Hepatocyte (in vitro differentiated cells): Measurements from ENCODE around the gene GIPC3. TPM values are rescaled to one million over a fixed set of nuclear protein-coding genes. Genes with fewer than 3 reads are reported as not detected.

ENCODE experiments used
- DNase-seq: peaks from one replicate; pipeline ENCODE4 v3.0.0-alpha.2; 2016; ENCODE audit warnings: low spot score
- H2AFZ ChIP-seq: fragments of 200-600 bp; sonication (generic); 2 replicates; pipeline ENCODE4 v1.6.0; 2016; ENCODE audit warnings: antibody characterized with exemption, mild to moderate bottlenecking
- H3K27ac ChIP-seq: fragments of 200-600 bp; sonication (generic); 2 replicates; pipeline ENCODE4 v1.5.1; 2016; ENCODE audit warnings: mild to moderate bottlenecking
- H3K27me3 ChIP-seq: fragments of 200-600 bp; sonication (generic); 2 replicates; pipeline ENCODE4 v1.6.1; 2016
- H3K36me3 ChIP-seq: fragments of 200-600 bp; sonication (generic); replicated peaks from 2 replicates; pipeline ENCODE4 v1.5.1; 2016; ENCODE audit warnings: low read depth; ENCODE audit not compliant: insufficient read depth
- H3K4me1 ChIP-seq: fragments of 200-600 bp; sonication (generic); 2 replicates; pipeline ENCODE4 v1.5.1; 2016; ENCODE audit warnings: mild to moderate bottlenecking, moderate library complexity; ENCODE audit not compliant: insufficient read depth
- H3K4me2 ChIP-seq: fragments of 200-600 bp; sonication (generic); 2 replicates; pipeline ENCODE4 v1.6.0; 2016
- H3K4me3 ChIP-seq: fragments of 200-600 bp; sonication (generic); 2 replicates; pipeline ENCODE4 v1.5.1; 2016; ENCODE audit warnings: mild to moderate bottlenecking
- H3K79me2 ChIP-seq: fragments of 200-600 bp; sonication (generic); 2 replicates; pipeline ENCODE4 v1.6.0; 2017; ENCODE audit warnings: mild to moderate bottlenecking
- H3K9me2 ChIP-seq: fragments of 200-600 bp; sonication (generic); replicated peaks from 2 replicates; pipeline ENCODE4 v1.6.0; 2017; ENCODE audit warnings: mild to moderate bottlenecking; ENCODE audit not compliant: insufficient read depth
- H3K9me3 ChIP-seq: fragments of 200-600 bp; sonication (generic); 2 replicates; pipeline ENCODE4 v1.5.1; 2016; ENCODE audit warnings: low read depth, mild to moderate bottlenecking
- H4K20me1 ChIP-seq: fragments of 200-600 bp; sonication (generic); 2 replicates; pipeline ENCODE4 v1.6.0; 2016; ENCODE audit warnings: mild to moderate bottlenecking; ENCODE audit not compliant: insufficient read depth, poor library complexity, severe bottlenecking
- EZH2 ChIP-seq: fragments of 200-600 bp; sonication (generic); IDR thresholded peaks from 2 replicates; pipeline ENCODE4 v1.6.1; 2016; ENCODE audit warnings: antibody characterized with exemption, mild to moderate bottlenecking, borderline replicate concordance
- EZH2phosphoT487 ChIP-seq: fragments of 200-600 bp; sonication (generic); IDR thresholded peaks from one replicate; pipeline ENCODE4 v1.6.1; 2018; ENCODE audit warnings: antibody characterized with exemption, mild to moderate bottlenecking, low read depth, moderate library complexity; ENCODE audit not compliant: unreplicated experiment, severe bottlenecking
- WGBS: methylation state at CpG from one replicate; pipeline ENCODE4 v1.1.6; 2016; ENCODE audit warnings: low lambda C conversion rate; ENCODE audit errors: missing lambda C conversion rate; 5-methylcytosine and 5-hydroxymethylcytosine counted together
- polyA plus RNA-seq: library from polyadenylated mRNA; unstranded; fragments of >200 nt; fragmentation: Nextera tagmentation; extraction: Ambion mirVana; gene quantifications from 2 replicates; pipeline ENCODE4 v1.2.1, GENCODE V29; 2016
- total RNA-seq: library from RNA; depleted of rRNA; stranded (reverse); fragments of >200 nt; gene quantifications from 2 replicates; pipeline ENCODE4 v1.2.3, GENCODE V29; 2014
- TF ChIP-seq, protein P1 (sequence below): fragments of 200-600 bp; sonication (generic); IDR thresholded peaks from 2 replicates; pipeline ENCODE4 v1.5.1; 2016; ENCODE audit warnings: antibody characterized with exemption, mild to moderate bottlenecking; ENCODE audit not compliant: poor library complexity

Gene GIPC3
- total and polyA plus RNA-seq, 2 experiments from 2014 or later, result 0.28 TPM; not detected in 1

DNA sequence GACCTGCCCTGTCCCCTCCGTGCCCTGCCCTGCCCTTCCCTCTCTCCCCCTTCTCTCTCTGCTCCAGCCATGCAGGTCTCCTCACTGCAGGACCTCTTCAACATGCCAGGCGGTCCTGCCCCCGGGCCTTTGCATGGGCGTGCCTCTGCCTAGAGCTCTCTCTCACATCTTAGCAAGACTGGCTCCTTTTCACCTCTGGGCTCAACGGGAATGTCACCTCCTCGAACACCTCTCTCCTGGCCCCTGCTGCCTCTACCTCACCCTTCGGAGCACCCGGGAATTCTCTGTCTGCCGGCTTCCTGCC lies 33.5 kb upstream of the GIPC3 start:
- peaks cover 11% of the 10 kb centered on the region for H3K79me2 ChIP-seq
- TF ChIP-seq EZH2phosphoT487, result no peak
- no peak for TF ChIP-seq EZH2
- TF ChIP-seq, protein P1, sequence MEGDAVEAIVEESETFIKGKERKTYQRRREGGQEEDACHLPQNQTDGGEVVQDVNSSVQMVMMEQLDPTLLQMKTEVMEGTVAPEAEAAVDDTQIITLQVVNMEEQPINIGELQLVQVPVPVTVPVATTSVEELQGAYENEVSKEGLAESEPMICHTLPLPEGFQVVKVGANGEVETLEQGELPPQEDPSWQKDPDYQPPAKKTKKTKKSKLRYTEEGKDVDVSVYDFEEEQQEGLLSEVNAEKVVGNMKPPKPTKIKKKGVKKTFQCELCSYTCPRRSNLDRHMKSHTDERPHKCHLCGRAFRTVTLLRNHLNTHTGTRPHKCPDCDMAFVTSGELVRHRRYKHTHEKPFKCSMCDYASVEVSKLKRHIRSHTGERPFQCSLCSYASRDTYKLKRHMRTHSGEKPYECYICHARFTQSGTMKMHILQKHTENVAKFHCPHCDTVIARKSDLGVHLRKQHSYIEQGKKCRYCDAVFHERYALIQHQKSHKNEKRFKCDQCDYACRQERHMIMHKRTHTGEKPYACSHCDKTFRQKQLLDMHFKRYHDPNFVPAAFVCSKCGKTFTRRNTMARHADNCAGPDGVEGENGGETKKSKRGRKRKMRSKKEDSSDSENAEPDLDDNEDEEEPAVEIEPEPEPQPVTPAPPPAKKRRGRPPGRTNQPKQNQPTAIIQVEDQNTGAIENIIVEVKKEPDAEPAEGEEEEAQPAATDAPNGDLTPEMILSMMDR, result no peak
- 92% methylated on average over 9 of the region's 9 CpGs for WGBS

GRCh38 chr19:3554254-3555083 lies 30.8 kb upstream of the GIPC3 start:
- no peak overlapping the region for H3K4me3 ChIP-seq
- H4K20me1 ChIP-seq, result peaks cover 5% of the 10 kb centered on the region
- H3K9me3 ChIP-seq, result no peaks in the 10 kb centered on the region
- no peak overlapping the region for H2AFZ ChIP-seq
- no peaks in the 10 kb centered on the region for H3K9me2 ChIP-seq
- no peaks in the 10 kb centered on the region for H3K27me3 ChIP-seq
- H3K4me1 ChIP-seq, result peaks cover 19% of the 10 kb centered on the region
- 81% methylated on average over 21 of the region's 21 CpGs for WGBS
- no peak overlapping the region for H3K4me2 ChIP-seq
- H3K79me2 ChIP-seq, result peaks cover 14% of the 10 kb centered on the region
- no peak overlapping the region for H3K27ac ChIP-seq
- DNase-seq, result no peak
- TF ChIP-seq, protein P1, result no peak
- TF ChIP-seq EZH2phosphoT487 (no peak), EZH2 (no peak)
- H3K36me3 ChIP-seq, result no peaks in the 10 kb centered on the region

More for the DNA sequence above, 33.5 kb upstream of the GIPC3 start:
- H3K4me1 ChIP-seq, result peaks cover 12% of the 10 kb centered on the region
- no peak overlapping the region for H2AFZ ChIP-seq
- DNase-seq, result no peak
- no peaks in the 10 kb centered on the region for H3K27me3 ChIP-seq
- H3K4me2 ChIP-seq, result no peak overlapping the region
- no peaks in the 10 kb centered on the region for H3K9me2 ChIP-seq
- H3K9me3 ChIP-seq, result no peaks in the 10 kb centered on the region
- H3K36me3 ChIP-seq, result no peaks in the 10 kb centered on the region
- H4K20me1 ChIP-seq, result peaks cover 5% of the 10 kb centered on the region
- H3K4me3 ChIP-seq, result no peak overlapping the region
- H3K27ac ChIP-seq, result no peak overlapping the region

GRCh38 chr19:3555653-3556422 lies 29.4 kb upstream of the GIPC3 start:
- no peak overlapping the region for H2AFZ ChIP-seq
- H3K79me2 ChIP-seq, result peaks cover 14% of the 10 kb centered on the region
- H3K4me2 ChIP-seq, result peak overlapping the region; percentile 97
- no peaks in the 10 kb centered on the region for H3K9me3 ChIP-seq
- no peaks in the 10 kb centered on the region for H3K9me2 ChIP-seq
- no peak for DNase-seq
- H3K36me3 ChIP-seq, result no peaks in the 10 kb centered on the region
- peaks cover 19% of the 10 kb centered on the region for H3K4me1 ChIP-seq
- TF ChIP-seq EZH2 (no peak), EZH2phosphoT487 (no peak)
- TF ChIP-seq, protein P1, result no peak
- H3K4me3 ChIP-seq, result no peak overlapping the region
- no peaks in the 10 kb centered on the region for H3K27me3 ChIP-seq
- H4K20me1 ChIP-seq, result peaks cover 5% of the 10 kb centered on the region
- 91% methylated on average over 13 of the region's 15 CpGs for WGBS
- no peak overlapping the region for H3K27ac ChIP-seq
